ENCODE data around the gene CDC25A.

DNA sequence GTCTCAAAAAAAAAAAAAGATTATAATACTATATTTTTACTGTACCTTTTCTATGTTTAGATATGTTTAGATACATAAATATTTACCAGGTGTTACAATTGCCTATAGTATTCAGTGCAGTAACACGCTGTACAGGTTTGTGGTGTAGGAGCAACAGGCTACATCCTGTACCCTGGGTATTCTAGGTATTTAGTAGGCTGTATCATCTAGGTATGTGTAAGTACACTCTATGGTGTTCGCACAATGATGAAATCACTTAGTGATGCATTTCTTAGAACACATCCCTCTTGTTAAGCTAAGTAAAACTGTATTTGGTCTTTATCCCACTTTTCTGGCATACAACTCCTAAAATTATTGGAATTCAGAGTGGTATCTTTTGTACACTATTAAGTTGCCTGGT, 77.8 kb downstream of the CDC25A start:
- TF ChIP-seq, protein P1, sequence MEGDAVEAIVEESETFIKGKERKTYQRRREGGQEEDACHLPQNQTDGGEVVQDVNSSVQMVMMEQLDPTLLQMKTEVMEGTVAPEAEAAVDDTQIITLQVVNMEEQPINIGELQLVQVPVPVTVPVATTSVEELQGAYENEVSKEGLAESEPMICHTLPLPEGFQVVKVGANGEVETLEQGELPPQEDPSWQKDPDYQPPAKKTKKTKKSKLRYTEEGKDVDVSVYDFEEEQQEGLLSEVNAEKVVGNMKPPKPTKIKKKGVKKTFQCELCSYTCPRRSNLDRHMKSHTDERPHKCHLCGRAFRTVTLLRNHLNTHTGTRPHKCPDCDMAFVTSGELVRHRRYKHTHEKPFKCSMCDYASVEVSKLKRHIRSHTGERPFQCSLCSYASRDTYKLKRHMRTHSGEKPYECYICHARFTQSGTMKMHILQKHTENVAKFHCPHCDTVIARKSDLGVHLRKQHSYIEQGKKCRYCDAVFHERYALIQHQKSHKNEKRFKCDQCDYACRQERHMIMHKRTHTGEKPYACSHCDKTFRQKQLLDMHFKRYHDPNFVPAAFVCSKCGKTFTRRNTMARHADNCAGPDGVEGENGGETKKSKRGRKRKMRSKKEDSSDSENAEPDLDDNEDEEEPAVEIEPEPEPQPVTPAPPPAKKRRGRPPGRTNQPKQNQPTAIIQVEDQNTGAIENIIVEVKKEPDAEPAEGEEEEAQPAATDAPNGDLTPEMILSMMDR (IDR thresholded peaks at IDR 0.05): no peak
- TF ChIP-seq POLR2A (IDR thresholded peaks at IDR 0.05): no peak
